Measurements from ENCODE around the gene CDK17. TPM values are rescaled to one million over a fixed set of nuclear protein-coding genes. Genes with fewer than 3 reads are reported as not detected.

The CDK17 gene
- total and polyA plus RNA-seq, 2 donors (not counting 1 experiment from before 2014, with no cell fraction given): 15.6 to 87.8 TPM

DNA sequence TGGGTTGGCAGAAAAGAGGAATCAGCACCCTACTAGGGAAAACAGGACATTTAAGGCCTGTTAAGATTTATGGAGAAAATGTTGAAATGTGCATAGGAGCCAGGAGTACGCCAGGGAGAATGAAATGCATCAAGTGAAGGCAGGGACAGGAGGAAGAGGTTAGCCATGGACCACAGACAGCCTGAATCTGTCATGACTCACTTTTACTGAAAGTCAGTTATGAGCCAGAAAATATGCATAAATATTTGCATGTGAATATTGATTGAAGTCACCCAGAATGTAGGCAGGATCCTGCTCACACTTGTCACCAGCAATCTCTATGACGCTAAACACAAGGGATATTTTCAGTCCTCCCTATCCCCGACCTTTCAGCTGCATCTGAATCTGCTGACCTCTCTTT is 25.1 kb upstream of the CDK17 start:
- H3K4me3 Mint-ChIP-seq: no peak overlapping the region
- ATAC-seq (ENCODE audit: low read depth): no peak
- ChIA-PET POLR2A (no interaction called here), CTCF (no interaction called here)
- H3K36me3 ChIP-seq (replicated peaks in 1 of 2; ENCODE audit: control extremely low read depth in 1 of 2, control insufficient read depth in 1 of 2, extremely low read depth in 1 of 2, insufficient read depth in 2 of 2, low read length in 1 of 2): no peaks in the 10 kb centered on the region
- DNase-seq: no peak
- H3K9ac ChIP-seq (ENCODE audit: low read length): no peak overlapping the region
- no peaks in the 10 kb centered on the region for H3K27me3 ChIP-seq (replicated peaks in 1 of 4; ENCODE audit: control extremely low read depth in 1 of 4, control insufficient read depth in 3 of 4, insufficient read depth in 4 of 4, low read length in 3 of 4)
- no peaks in the 10 kb centered on the region for H3K27me3 Mint-ChIP-seq
- no peak overlapping the region for H3K4me3 ChIP-seq (ENCODE audit: control extremely low read depth in 1 of 5, extremely low read depth in 1 of 5, insufficient read depth in 1 of 5, low read depth in 2 of 5, low read length in 4 of 5)
- H3K4me1 Mint-ChIP-seq: peaks cover 7% of the 10 kb centered on the region
- no peaks in the 10 kb centered on the region for H3K9me3 Mint-ChIP-seq (ENCODE audit: insufficient read depth)
- no peak overlapping the region for H3K27ac ChIP-seq (ENCODE audit: low read length in 2 of 2)
- H4K20me1 ChIP-seq (ENCODE audit: control insufficient read depth, insufficient read depth, low read length, poor library complexity, severe bottlenecking): no peaks in the 10 kb centered on the region
- peaks cover 0 to 5% of the 10 kb centered on the region in 2 donors for H3K4me1 ChIP-seq (ENCODE audit: control insufficient read depth in 2 of 2, insufficient read depth in 2 of 2, low read length in 2 of 2)
- no peaks in the 10 kb centered on the region for H3K9me3 ChIP-seq (ENCODE audit: control extremely low read depth in 1 of 3, control insufficient read depth in 2 of 3, insufficient read depth in 1 of 3, low read length in 2 of 3)
- WGBS (ENCODE audit: insufficient coverage): 63% methylated on average over 2 of the region's 3 CpGs
- TF ChIP-seq EZH2 (IDR thresholded peaks at IDR 0.05; ENCODE audit: borderline replicate concordance, insufficient read depth, low read depth, low read length, poor library complexity, severe bottlenecking): no peak
- TF ChIP-seq, protein P1, sequence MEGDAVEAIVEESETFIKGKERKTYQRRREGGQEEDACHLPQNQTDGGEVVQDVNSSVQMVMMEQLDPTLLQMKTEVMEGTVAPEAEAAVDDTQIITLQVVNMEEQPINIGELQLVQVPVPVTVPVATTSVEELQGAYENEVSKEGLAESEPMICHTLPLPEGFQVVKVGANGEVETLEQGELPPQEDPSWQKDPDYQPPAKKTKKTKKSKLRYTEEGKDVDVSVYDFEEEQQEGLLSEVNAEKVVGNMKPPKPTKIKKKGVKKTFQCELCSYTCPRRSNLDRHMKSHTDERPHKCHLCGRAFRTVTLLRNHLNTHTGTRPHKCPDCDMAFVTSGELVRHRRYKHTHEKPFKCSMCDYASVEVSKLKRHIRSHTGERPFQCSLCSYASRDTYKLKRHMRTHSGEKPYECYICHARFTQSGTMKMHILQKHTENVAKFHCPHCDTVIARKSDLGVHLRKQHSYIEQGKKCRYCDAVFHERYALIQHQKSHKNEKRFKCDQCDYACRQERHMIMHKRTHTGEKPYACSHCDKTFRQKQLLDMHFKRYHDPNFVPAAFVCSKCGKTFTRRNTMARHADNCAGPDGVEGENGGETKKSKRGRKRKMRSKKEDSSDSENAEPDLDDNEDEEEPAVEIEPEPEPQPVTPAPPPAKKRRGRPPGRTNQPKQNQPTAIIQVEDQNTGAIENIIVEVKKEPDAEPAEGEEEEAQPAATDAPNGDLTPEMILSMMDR (IDR thresholded peaks at IDR 0.05): no peak
- H3K4me2 ChIP-seq (replicated peaks; ENCODE audit: low read depth, low read length, poor library complexity, severe bottlenecking): no peak overlapping the region
- no peak overlapping the region for H2AFZ ChIP-seq (ENCODE audit: insufficient read depth, low read depth, low read length, poor library complexity, severe bottlenecking)
- H3K79me2 ChIP-seq (ENCODE audit: control insufficient read depth, insufficient read depth, low read length): no peaks in the 10 kb centered on the region
- no peak overlapping the region for H3K27ac Mint-ChIP-seq
- intact Hi-C loops (cut with micrococcal nuclease): no loop called here

GRCh38 chr12:96424601-96425000 is 24.4 kb upstream of the CDK17 start:
- H3K4me1 Mint-ChIP-seq: peaks cover 14% of the 10 kb centered on the region

More at GRCh38 chr12:96424601-96425000, 24.4 kb upstream of the CDK17 start:
- Histone ChIP-seq H3K9me3 (ENCODE audit: control extremely low read depth in 1 of 3, control insufficient read depth in 2 of 3, insufficient read depth in 1 of 3, low read length in 2 of 3) (no peaks in the 10 kb centered on the region), H3K79me2 (ENCODE audit: control insufficient read depth, insufficient read depth, low read length) (no peaks in the 10 kb centered on the region), H3K4me1 (ENCODE audit: control insufficient read depth in 2 of 2, insufficient read depth in 2 of 2, low read length in 2 of 2) (peaks cover 5 to 12% of the 10 kb centered on the region in 2 donors), H3K36me3 (replicated peaks in 1 of 2; ENCODE audit: control extremely low read depth in 1 of 2, control insufficient read depth in 1 of 2, extremely low read depth in 1 of 2, insufficient read depth in 2 of 2, low read length in 1 of 2) (no peaks in the 10 kb centered on the region), H2AFZ (ENCODE audit: insufficient read depth, low read depth, low read length, poor library complexity, severe bottlenecking) (no peak overlapping the region), H3K4me3 (ENCODE audit: control extremely low read depth in 1 of 5, extremely low read depth in 1 of 5, insufficient read depth in 1 of 5, low read depth in 2 of 5, low read length in 4 of 5) (no peak overlapping the region), H3K4me2 (replicated peaks; ENCODE audit: low read depth, low read length, poor library complexity, severe bottlenecking) (no peak overlapping the region), H3K9ac (ENCODE audit: low read length) (no peak overlapping the region), H3K27ac (ENCODE audit: low read length in 2 of 2) (no peak overlapping the region), H3K27me3 (replicated peaks in 1 of 4; ENCODE audit: control extremely low read depth in 1 of 4, control insufficient read depth in 3 of 4, insufficient read depth in 4 of 4, low read length in 3 of 4) (no peaks in the 10 kb centered on the region), H4K20me1 (ENCODE audit: control insufficient read depth, insufficient read depth, low read length, poor library complexity, severe bottlenecking) (no peaks in the 10 kb centered on the region)
- no peak for DNase-seq
- no peak overlapping the region for H3K27ac Mint-ChIP-seq
- ATAC-seq (ENCODE audit: low read depth): no peak
- no peak overlapping the region for H3K4me3 Mint-ChIP-seq
- intact Hi-C loops (cut with micrococcal nuclease): no loop called here
- no CpG with 5 or more reads among the region's 3 CpGs for WGBS (ENCODE audit: insufficient coverage)
- no peaks in the 10 kb centered on the region for H3K27me3 Mint-ChIP-seq
- ChIA-PET CTCF (interaction anchor here (0.8 kb wide), 1 partner anchor 26 kb away, joined by 3 read pairs; no protein-coding TSS in a partner anchor), POLR2A (no interaction called here)
- H3K9me3 Mint-ChIP-seq (ENCODE audit: insufficient read depth): no peaks in the 10 kb centered on the region
- TF ChIP-seq EZH2 (IDR thresholded peaks at IDR 0.05; ENCODE audit: borderline replicate concordance, insufficient read depth, low read depth, low read length, poor library complexity, severe bottlenecking): no peak
- TF ChIP-seq, protein P1 (IDR thresholded peaks at IDR 0.05): no peak

All from B cell (primary cell).